ENCODE measurements around the gene AGPS. TPM values are rescaled to one million over a fixed set of nuclear protein-coding genes. Genes with fewer than 3 reads are reported as not detected.

AGPS gene
- total and polyA plus RNA-seq, 2 donors (not counting 1 experiment from before 2014, with no cell fraction given), result 15.9 to 18.0 TPM

GRCh38 chr2:177520324-177520723 lies 127.8 kb downstream of the AGPS start:
- no peak overlapping the region for H3K9ac ChIP-seq (ENCODE audit: insufficient read depth, low read length)
- H3K27ac ChIP-seq (ENCODE audit: insufficient read depth, low read length), result no peak overlapping the region
- TF ChIP-seq EZH2 (IDR thresholded peaks at IDR 0.05; ENCODE audit: low read length, missing control alignments), result no peak
- TF ChIP-seq CTCF (conservative IDR thresholded peaks at IDR 0.05 in 1 of 2, IDR thresholded peaks at IDR 0.05 in 1 of 2; ENCODE audit: low read depth in 1 of 2, low read length in 2 of 2), result no peak
- H3K4me3 ChIP-seq (replicated peaks in 1 of 4; ENCODE audit: control extremely low read depth in 1 of 4, insufficient read depth in 1 of 4, low read depth in 3 of 4, low read length in 4 of 4), result no peak overlapping the region
- no peaks in the 10 kb centered on the region for H3K9me3 ChIP-seq (ENCODE audit: control insufficient read depth, insufficient read depth, low read depth, low read length)
- no peaks in the 10 kb centered on the region for H4K20me1 ChIP-seq (ENCODE audit: control insufficient read depth, extremely low read depth, insufficient read depth, low read length)
- H3K4me2 ChIP-seq (ENCODE audit: extremely low read depth, insufficient read depth, low read length), result no peak overlapping the region
- H3K4me1 ChIP-seq (ENCODE audit: control insufficient read depth, extremely low read depth, insufficient read depth, low read length), result no peaks in the 10 kb centered on the region
- DNase-seq (ENCODE audit: low read depth in 2 of 2), result peak in 1 of 2 donors; percentile 11
- no peaks in the 10 kb centered on the region for H3K79me2 ChIP-seq (ENCODE audit: control insufficient read depth, insufficient read depth, low read length)
- H3K27me3 ChIP-seq (ENCODE audit: control insufficient read depth, insufficient read depth, low read length), result no peaks in the 10 kb centered on the region
- no peaks in the 10 kb centered on the region for H3K36me3 ChIP-seq (ENCODE audit: control insufficient read depth, insufficient read depth, low read length)
- H2AFZ ChIP-seq (ENCODE audit: low read length), result no peak overlapping the region

GRCh38 chr2:177523781-177524180 lies 131.2 kb downstream of the AGPS start:
- no peak for DNase-seq (ENCODE audit: low read depth in 2 of 2)
- Histone ChIP-seq H3K4me2 (ENCODE audit: extremely low read depth, insufficient read depth, low read length) (no peak overlapping the region), H3K4me3 (replicated peaks in 1 of 4; ENCODE audit: control extremely low read depth in 1 of 4, insufficient read depth in 1 of 4, low read depth in 3 of 4, low read length in 4 of 4) (no peak overlapping the region), H4K20me1 (ENCODE audit: control insufficient read depth, extremely low read depth, insufficient read depth, low read length) (no peaks in the 10 kb centered on the region), H3K4me1 (ENCODE audit: control insufficient read depth, extremely low read depth, insufficient read depth, low read length) (no peaks in the 10 kb centered on the region), H3K9me3 (ENCODE audit: control insufficient read depth, insufficient read depth, low read depth, low read length) (no peaks in the 10 kb centered on the region), H3K36me3 (ENCODE audit: control insufficient read depth, insufficient read depth, low read length) (no peaks in the 10 kb centered on the region), H2AFZ (ENCODE audit: low read length) (no peak overlapping the region), H3K27me3 (ENCODE audit: control insufficient read depth, insufficient read depth, low read length) (no peaks in the 10 kb centered on the region), H3K79me2 (ENCODE audit: control insufficient read depth, insufficient read depth, low read length) (no peaks in the 10 kb centered on the region), H3K27ac (ENCODE audit: insufficient read depth, low read length) (no peak overlapping the region), H3K9ac (ENCODE audit: insufficient read depth, low read length) (no peak overlapping the region)
- TF ChIP-seq CTCF (conservative IDR thresholded peaks at IDR 0.05 in 1 of 2, IDR thresholded peaks at IDR 0.05 in 1 of 2; ENCODE audit: low read depth in 1 of 2, low read length in 2 of 2), result no peak

GRCh38 chr2:177525351-177525924 lies 132.9 kb downstream of the AGPS start:
- Histone ChIP-seq H3K4me2 (ENCODE audit: extremely low read depth, insufficient read depth, low read length) (no peak overlapping the region), H3K27ac (ENCODE audit: insufficient read depth, low read length) (no peak overlapping the region), H3K9me3 (ENCODE audit: control insufficient read depth, insufficient read depth, low read depth, low read length) (no peaks in the 10 kb centered on the region), H3K9ac (ENCODE audit: insufficient read depth, low read length) (no peak overlapping the region), H3K79me2 (ENCODE audit: control insufficient read depth, insufficient read depth, low read length) (no peaks in the 10 kb centered on the region), H3K4me3 (replicated peaks in 1 of 4; ENCODE audit: control extremely low read depth in 1 of 4, insufficient read depth in 1 of 4, low read depth in 3 of 4, low read length in 4 of 4) (no peak overlapping the region), H2AFZ (ENCODE audit: low read length) (no peak overlapping the region), H3K4me1 (ENCODE audit: control insufficient read depth, extremely low read depth, insufficient read depth, low read length) (no peaks in the 10 kb centered on the region), H3K27me3 (ENCODE audit: control insufficient read depth, insufficient read depth, low read length) (no peaks in the 10 kb centered on the region), H3K36me3 (ENCODE audit: control insufficient read depth, insufficient read depth, low read length) (no peaks in the 10 kb centered on the region), H4K20me1 (ENCODE audit: control insufficient read depth, extremely low read depth, insufficient read depth, low read length) (no peaks in the 10 kb centered on the region)
- TF ChIP-seq EZH2 (IDR thresholded peaks at IDR 0.05; ENCODE audit: low read length, missing control alignments), result no peak
- no peak for TF ChIP-seq CTCF (conservative IDR thresholded peaks at IDR 0.05 in 1 of 2, IDR thresholded peaks at IDR 0.05 in 1 of 2; ENCODE audit: low read depth in 1 of 2, low read length in 2 of 2)
- DNase-seq (ENCODE audit: low read depth in 2 of 2), result peak in 1 of 2 donors; percentile 16
